GM21367 (cell line): Measurements from ENCODE around the gene DPEP1.
"Not testable (repeated sequence)": the region's sequence is repeated elsewhere in the genome, so short reads cannot be mapped to it uniquely, and the experiment has no call there.

Experiments
- ATAC-seq: cut with Tn5 transposase; IDR thresholded peaks from one replicate; pipeline ENCODE4 v1.9.1; 2021; ENCODE audit not compliant: unreplicated experiment

DPEP1 gene

DNA sequence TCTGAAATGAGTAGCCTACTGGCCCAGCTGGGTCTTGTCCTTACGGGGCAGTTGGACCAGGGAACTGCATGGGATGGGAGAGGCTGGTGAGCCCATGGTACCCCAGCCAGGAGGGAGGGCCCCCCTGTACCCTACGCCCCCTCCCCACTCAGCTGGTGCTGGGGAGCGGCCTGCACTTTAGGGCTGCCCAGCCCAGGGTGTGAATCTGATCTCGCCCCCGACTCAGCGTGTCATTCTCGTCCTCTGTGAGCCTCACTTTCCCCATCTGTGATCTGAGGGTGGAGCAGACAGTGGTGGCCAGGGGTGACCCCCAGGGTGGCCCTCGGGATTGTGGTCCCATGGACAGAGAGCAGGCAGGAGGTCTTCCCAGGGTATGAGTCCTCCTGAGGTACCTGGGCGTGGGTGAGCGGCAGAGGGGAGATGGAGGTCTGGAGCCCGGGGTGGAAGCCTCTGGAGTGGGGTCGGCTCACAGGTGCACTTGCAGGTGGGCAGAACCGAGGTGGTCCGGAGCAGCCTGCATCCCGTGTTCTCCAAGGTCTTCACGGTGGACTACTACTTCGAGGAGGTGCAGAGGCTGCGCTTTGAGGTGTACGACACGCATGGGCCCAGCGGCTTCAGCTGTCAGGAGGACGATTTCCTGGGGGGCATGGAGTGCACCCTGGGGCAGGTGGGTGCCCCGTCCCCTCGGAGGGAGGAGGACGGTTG, 36.2 kb upstream of the DPEP1 start:
- no peak for ATAC-seq

DNA sequence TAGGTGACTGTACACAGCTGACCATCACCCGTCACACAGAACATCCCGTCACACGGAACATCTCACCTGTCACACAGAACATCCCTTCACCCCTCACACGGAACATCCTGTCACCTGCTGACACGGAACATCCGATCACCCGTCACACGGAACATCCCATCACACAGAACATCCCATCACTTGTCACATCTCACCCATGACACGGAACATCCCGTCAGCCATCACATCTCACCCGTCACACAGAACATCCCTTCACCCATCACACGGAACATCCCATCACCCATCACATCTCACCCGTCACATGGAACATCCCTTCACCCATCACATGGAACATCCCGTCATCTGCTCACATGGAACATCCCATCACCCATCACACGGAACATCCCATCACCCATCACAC, 34.1 kb upstream of the DPEP1 start:
- ATAC-seq, result no peak

DNA sequence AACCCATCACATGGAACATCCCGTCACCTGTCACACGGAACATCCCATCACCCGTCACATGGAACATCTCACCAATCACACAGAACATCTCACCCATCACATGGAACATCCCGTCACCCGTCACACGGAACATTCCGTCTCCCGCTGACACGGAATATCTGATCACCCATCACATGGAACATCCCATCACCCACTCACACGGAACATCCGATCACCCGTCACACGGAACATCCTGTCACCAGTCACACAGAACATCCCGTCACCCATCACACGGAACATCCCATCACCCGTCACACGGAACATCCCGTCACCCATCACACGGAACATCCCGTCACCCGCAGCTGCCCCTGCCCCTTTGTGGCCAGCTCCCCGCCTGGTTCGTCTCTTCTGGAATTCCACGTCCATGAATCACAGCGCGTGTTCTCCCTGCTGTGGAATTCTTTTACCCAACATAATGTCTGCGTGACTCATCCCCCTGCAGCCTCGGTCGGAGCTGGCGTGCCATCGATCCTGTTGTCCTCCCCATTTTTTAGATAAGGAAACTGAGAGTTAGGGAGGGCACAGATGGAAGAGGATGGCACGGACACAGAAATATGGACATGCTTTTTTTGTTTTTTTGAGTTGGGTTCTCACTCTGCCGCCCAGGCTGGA, 32.3 kb upstream of the DPEP1 start:
- no peak for ATAC-seq

DNA sequence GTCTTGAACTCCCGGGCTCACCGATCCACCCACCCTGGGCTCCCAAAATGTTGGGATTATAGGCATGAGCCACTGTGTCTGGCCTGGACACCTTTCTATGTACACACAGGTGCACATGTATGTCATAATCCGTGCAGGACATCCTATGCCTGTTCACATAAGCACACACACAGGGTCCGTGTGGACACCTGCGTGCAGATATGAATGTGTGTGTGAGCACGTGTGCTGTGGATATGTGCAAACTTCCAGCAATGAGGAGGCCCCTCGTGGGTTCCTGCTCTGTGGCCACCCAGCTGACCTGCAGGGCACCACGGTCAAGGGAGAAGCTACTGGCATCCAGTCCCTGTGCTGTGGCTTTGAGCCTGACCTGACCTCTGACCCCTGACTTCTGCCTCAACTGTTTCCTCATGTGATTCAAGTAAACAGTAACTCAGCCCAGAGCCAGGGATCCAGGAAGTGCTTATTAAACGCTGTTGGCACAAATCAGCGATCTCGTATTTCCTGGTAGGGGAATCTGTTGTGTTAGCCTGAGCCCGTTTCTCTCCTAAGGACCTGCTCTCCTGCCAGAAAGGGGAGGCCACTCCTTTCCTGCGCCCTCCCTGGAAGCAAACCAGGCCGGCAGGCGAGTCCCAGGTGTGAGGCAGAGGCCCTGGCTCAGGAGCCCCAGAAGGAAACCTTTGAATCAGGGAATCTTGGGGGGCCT, 31.4 kb upstream of the DPEP1 start:
- ATAC-seq, result no peak

DNA sequence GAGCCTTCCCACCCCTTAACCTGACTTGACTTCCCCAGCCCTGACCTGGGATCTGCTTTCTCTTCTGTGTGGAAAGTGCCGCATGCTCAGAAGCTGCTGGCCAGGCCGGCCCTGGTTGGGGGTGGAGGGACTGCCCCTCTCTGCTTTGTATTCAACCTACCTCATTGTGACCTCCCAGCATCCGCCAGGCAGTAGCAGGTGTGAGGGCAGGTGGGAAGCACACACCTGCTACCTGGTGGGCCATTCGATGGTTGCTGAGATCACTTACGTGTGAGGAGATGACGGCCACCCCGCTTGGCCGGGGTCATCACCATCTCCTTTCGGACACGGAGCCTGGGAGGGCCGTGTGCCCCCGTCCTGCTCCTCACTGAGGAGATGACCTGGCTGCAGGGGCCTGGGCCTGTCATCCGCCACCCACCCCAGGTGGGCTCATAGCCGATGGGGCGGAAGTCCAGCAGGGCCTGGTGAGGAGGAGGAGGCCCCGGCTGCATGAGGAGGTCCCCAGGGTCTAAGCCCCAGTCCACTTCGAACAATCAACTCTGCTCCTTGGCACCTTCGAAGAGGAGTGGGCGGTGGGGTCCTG, 30.7 kb upstream of the DPEP1 start:
- ATAC-seq, result no peak

DNA sequence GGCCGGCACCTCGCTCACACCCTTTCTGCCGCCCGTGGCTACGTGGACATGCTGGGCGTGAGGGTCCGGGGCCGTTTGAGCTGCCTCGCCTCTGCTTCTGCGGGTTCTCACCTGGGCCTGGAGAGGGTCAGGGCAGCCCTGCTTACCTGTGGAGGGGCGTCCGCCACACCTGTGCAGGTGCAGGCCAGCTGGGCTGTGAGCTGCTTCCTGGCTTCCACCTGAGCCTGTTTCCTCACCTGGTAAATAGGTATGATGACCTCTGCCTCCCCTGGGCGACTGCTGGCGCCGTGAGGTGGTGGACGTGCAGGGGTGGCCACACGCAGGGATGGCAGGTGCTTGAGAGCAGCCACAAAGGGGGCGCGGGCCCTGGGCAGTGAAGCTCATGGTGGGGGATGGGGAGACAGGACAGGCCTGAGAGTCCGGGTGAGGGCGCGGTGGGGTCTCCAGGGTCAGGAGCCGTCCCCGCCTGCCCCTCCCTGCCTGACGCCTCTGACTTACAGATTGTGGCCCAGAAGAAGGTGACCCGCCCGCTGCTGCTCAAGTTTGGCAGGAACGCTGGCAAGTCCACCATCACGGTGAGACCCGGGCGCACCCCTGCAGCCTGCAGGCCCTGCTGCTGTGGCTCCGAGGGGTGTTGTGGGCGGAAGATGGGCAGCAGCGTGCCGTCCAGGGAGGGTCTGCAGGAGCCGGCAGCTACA, 30.1 kb upstream of the DPEP1 start:
- ATAC-seq, result no peak

DNA sequence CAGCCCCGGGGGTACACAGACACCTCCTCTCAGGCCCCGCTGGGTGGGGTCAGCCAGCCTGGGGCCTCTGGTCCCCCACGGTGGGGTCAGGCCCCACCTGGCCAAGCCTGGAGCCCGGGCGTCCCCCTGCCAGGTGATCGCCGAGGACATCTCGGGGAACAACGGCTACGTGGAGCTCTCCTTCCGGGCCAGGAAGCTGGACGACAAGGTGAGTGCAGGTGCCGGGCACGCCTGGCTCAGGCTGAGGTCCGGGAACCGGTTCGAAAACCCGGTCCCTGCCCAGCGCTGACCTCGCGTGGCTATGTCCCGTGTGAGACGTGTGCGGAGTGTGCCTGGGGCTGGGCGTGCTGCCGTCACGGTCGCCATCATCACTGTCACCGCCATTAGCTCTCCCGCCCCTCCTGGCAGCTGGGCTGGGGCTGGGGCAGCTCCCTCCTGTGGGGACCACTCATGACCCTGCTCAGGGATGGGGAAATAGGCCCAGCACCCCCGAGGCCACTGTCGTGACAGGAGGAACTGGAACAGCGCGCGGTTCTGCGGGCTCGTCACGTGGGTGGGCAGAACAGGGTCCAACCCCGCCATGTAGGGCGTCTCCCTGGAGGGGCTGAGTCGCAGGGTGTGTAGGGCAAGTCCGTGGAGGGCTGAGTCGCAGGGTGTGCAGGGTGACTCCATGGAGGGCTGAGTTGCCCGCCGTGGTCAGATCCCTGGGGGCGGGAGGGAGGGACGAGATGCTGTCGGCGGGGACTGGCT, 29.4 kb upstream of the DPEP1 start:
- no peak for ATAC-seq

DNA sequence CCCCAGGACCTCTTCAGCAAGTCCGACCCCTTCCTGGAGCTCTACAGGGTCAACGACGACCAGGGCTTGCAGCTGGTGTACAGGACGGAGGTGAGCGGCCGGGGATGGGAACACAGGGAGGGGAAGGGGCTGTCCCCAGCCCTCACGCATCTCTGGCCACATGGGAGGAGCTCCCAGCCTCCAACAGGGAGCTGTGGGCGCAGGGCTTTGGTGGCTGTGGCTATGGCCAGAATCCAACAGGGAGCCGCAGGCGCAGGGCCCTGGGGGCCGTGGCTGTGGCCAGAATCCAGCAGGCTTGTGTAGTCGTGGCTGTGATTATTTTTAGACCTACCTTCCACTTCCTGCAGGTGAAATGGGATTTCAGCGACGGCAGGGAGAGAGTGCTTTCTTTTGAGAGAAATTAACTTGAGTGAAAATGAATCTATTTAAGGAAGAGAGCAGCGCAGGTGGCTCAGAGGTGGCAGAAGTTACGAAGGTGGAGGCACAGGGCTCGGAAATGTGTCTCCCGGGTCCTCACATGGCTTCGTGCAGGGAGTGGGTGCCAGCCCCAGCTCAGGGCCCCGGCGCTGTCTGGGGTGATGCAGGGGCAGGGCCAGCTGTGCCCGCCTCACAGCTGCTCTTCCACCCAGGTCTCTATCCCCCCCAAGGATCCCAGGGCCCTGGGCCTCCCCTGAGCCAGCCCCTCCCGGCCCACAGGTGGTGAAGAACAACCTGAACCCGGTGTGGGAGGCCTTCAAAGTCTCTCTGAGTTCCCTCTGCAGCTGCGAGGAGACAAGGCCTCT, 28.5 kb upstream of the DPEP1 start:
- no peak for ATAC-seq

DNA sequence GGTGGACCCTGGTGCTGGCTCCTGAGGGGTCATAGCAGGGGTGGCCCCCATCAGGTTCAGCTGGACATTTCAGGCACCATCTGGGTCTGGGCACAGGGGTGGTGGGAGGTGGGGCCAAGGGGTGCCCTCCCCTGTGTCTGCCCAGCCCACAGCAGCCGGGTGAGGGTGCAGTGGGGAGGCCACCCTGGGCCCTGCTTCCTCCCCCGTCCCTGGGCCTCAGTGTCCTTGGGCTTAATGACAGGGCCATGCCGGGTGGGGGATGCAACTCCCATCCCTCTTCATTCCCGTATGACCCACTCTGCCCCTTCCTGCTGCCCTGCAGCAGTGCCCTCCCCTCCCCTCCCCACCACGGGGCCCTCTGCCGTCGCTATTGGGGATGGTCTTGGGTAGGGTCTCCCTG, 27.2 kb upstream of the DPEP1 start:
- ATAC-seq, result no peak

DNA sequence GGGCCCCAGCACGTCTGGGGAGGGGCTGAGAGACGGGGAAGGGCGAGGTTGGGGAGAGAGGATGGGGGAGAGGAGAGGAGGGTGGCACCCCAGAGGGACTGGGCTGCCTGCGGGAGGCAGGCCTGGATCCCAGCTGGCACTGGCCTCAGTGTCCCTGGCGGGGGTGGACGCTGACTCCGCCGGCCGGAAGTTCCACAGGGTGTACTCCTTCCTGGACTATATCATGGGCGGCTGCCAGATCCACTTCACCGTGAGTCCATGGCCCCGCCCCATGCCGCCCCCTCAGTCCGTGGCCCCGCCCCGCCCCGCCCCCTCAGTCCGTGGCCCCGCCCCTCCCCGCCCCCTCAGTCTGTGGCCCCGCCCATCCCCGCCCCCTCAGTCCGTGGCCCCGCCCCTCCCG, 26.6 kb upstream of the DPEP1 start:
- no peak for ATAC-seq

DNA sequence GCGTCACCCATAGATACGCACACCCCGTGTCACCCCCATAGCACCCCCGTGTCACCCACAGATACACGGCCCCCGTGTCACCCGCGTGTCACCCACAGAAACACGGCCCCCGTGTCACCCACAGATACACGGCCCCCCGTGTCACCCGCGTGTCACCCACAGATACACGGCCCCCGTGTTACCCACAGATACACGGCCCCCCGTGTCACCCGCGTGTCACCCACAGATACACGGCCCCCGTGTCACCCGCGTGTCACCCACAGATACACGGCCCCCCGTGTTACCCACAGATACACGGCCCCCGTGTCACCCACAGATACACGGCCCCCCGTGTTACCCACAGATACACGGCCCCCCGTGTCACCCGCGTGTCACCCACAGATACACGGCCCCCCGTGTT, 25.8 kb upstream of the DPEP1 start:
- ATAC-seq, result not testable (repeated sequence)

DNA sequence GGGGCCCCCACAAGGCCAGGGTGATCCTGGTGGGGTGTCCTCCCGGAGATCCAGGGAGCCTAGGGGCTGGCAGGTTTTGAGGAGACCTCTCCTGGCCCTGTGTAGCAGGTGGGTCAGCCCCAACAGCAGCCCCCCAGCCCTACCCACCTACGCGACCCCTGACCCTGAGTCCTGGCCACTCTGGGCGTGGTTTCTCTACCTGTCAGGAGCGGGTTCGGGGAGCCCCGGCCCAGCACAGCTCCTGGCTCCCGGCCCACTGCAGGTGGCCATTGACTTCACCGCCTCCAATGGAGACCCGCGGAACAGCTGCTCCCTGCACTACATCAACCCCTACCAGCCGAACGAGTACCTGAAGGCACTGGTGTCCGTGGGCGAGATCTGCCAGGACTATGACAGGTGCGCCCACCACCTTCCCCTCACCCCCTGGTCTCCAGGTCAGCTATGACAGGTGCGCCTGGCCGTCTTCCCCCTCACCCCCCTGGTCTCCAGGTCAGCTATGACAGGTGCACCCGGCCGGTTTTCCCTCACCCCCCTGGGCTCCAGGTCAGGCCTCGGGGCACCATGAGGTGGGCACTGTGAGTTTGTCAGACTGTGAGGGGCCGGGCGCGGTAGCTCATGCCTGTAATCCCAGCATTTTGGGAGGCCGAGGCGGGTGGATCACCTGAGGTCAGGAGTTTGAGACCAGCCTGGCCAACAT, 24.9 kb upstream of the DPEP1 start:
- ATAC-seq, result no peak

DNA sequence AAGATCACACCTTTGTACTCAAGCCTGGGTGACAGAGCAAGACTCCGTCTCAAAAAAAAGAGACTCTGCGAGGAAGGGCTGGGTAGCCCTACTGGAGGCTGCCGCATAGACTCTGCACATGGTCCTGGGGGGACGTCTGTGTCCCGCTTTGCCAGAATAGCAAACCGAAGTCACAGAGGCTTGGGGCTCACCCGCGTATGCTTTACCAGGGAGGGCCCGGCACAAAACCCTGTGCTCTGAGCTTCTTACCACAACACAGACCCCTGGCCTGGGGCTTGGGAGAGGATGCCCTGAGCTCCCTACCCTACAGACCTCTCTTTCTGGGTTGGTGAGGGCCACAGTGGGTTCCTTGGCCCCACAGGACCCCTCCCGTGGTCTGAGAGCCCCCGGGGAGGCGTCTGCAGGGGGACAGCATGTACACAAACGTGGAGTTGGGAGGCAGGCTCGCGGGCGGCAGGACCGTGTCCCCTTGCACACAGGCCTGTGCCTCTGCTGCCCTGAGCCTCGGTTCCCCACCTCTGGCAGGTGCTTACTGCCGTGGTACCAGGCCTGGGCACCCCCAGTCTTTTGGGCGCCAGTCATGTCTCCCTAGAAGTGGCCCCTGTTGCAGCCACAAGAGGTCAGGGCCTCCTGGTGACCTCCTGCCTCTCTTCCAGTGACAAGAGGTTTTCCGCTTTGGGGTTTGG, 24.1 kb upstream of the DPEP1 start:
- no peak for ATAC-seq

DNA sequence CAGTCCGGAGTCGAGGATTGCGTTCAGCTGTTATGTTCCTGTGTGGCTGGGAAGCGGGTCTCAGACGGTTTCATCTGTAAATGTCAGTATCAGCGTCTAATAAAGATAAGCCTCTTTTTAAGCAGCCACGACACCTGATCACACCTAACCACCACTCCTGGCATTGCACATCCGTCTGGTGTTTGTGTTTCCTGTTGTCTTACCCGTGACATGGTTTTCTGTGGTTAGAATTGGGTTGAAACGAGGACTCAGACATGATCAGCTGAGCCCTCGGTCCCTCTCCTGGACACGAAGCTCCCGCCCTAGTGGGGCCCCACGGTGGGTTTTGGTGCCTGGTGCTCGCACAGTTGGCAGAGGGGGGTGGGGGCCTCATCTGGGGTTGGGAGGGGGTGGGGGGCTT, 19.6 kb upstream of the DPEP1 start:
- no peak for ATAC-seq

DNA sequence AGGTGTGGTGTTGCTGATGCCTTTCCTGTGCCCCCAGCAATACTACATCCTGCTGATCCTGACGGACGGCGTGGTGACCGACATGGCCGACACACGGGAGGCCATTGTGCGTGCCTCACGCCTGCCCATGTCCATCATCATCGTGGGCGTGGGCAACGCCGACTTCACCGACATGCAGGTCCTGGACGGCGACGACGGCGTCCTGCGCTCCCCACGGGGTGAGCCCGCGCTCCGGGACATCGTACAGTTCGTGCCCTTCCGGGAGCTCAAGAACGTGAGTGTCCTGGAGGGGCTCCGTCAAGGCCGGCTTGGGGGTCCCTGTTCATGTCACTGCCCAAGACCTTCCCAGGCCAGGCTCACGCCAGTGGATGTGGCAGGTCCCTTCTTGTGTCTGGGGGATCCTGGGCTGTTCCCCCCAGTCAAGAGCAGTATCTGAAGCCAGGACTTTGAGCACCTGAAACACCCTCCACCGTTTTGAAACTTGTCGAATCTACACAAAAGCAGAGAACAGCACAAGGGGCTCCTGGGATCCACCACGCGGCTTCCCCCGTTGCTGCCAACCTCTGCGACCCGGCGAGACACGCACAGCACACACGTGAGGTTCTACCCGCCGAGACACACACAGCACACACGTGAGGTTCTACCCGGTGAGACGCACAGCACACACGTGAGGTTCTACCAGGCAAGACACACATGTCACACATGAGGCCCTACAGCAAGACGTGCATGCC, 17.9 kb upstream of the DPEP1 start:
- ATAC-seq, result no peak

DNA sequence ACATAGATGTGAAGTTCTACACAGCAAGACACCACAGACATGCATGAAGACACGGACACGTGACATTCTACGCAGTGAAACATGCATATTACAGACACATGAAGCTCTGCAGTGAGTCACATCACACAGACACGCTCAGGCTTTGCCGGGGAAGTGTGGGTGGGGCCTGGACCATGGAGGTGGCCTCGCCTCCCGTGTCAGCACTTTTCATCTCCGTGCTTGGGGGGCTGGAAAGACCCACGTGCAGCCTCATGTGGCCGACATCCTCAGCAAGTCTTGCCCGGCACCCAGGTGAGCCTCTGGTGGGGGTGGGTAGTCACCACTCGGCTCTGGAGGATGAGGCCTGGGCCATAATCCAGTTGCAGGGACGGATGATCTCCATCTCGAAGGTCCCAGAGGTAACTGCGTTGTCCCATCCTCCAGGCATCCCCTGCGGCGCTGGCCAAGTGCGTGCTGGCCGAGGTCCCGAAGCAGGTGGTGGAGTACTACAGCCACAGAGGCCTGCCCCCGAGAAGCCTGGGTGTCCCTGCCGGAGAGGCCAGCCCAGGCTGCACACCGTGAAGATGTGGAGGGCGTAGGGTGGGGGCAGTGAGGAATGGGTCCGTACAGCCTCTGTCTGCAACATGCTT, 17.3 kb upstream of the DPEP1 start:
- ATAC-seq, result no peak

DNA sequence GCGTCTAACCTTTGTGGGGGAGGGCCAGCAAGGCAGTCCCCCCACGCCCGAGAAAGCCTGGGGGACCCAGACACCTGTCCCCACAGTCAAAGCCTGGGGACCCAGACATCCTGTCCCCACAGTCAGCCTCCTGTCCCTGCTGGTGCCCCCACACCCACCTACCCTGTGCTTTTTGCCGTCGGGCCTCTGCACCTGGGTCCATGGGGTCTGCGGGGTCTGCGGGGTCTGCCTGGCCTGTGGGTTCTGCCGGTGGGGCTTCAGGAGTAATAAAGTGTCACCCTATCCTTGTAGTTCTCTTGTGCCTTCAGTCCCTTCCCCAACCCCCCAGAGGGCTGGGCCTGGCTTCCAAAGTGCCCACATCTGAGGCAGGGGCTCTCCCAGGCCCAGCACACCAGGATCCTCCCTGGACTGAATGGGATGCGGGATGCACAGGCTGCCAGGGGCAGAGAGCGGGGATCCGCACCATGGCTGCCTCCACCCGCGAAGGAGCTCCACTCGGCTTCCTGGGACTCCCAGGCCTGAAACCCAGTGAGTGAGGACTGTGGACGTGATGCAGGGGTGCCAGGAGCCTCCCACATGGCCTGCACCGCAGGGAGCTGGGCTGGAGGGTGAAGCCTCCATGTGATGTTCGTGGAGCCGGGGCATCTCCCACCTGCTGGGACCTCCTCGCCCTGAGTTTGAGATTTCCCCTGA, 16.3 kb upstream of the DPEP1 start:
- ATAC-seq, result no peak
